ENCODE data around the gene CASP5. TPM values are rescaled to one million over a fixed set of nuclear protein-coding genes. Genes with fewer than 3 reads are reported as not detected.

Gene CASP5
- polyA plus RNA-seq, 2 of the 4 experiments (the other 2 are of a cell fraction) = not detected

DNA sequence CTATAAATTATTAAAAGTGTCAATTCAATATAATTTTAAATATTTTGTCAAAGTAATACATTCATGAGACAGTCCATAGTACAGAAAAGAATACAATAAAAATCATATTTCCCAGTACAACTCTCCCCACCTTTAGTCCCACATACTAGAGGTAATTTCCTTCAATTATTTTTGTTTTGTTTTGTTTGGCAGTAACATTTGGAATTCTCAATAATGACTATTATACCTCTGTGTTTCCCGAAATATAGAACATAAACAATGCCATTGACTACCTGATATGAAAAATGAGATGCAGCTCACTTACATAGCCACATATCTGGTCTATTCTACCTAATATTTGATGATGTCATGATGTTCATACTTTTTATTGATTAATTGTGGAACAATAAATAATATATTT, 30.2 kb downstream of the CASP5 start:
- Histone ChIP-seq H3K9me3 (no peaks in the 10 kb centered on the region), H3K4me2 (no peak overlapping the region), H3K4me3 (no peak overlapping the region), H3K4me1 (no peaks in the 10 kb centered on the region), H3K27ac (no peak overlapping the region)
- 14% methylated on average over 1 of the region's 1 CpG for WGBS (ENCODE audit: missing lambda C conversion rate)
- POLR2A ChIA-PET = no interaction called here
- CTCF ChIA-PET = interaction anchor here (0.6 kb wide), 1 partner anchor 21 kb away, joined by 3 read pairs; no protein-coding TSS in a partner anchor
- FAIRE-seq = no peak
- ATAC-seq = no peak
- DNase-seq (ENCODE audit: low read depth in 1 of 2, low spot score in 1 of 2) = no peak
- TF ChIP-seq HDAC2 (IDR thresholded peaks at IDR 0.05) = no peak
- TF ChIP-seq, protein P1, sequence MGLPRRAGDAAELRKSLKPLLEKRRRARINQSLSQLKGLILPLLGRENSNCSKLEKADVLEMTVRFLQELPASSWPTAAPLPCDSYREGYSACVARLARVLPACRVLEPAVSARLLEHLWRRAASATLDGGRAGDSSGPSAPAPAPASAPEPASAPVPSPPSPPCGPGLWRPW (IDR thresholded peaks at IDR 0.05) = no peak
- TF ChIP-seq POLR2A (IDR thresholded peaks at IDR 0.05; ENCODE audit: low read length) = no peak
- TF ChIP-seq NPAS2 (CRISPR knock-in tag; IDR thresholded peaks at IDR 0.05; ENCODE audit: borderline replicate concordance) = no peak
- no peak for TF ChIP-seq CHD4 (IDR thresholded peaks at IDR 0.05; ENCODE audit: borderline replicate concordance)
- no peak for TF ChIP-seq HOXB13 (CRISPR knock-in tag; IDR thresholded peaks at IDR 0.05; ENCODE audit: low read depth)
- TF ChIP-seq ATOH8 (CRISPR knock-in tag; IDR thresholded peaks at IDR 0.05; ENCODE audit: low read depth) = no peak
- no peak for TF ChIP-seq NR3C1 (IDR thresholded peaks at IDR 0.05)
- TF ChIP-seq NFE2L2 (conservative IDR thresholded peaks at IDR 0.05; ENCODE audit: low read length) = no peak
- no peak for TF ChIP-seq JUN (IDR thresholded peaks at IDR 0.05)
- TF ChIP-seq BCL3 (IDR thresholded peaks at IDR 0.05) = no peak
- no peak for TF ChIP-seq EHMT2 (IDR thresholded peaks at IDR 0.05; ENCODE audit: low read depth)
- no peak for TF ChIP-seq CEBPB (IDR thresholded peaks at IDR 0.05)
- no peak for TF ChIP-seq POLR2AphosphoS2 (conservative IDR thresholded peaks at IDR 0.05; ENCODE audit: low read length)
- TF ChIP-seq, protein P2, sequence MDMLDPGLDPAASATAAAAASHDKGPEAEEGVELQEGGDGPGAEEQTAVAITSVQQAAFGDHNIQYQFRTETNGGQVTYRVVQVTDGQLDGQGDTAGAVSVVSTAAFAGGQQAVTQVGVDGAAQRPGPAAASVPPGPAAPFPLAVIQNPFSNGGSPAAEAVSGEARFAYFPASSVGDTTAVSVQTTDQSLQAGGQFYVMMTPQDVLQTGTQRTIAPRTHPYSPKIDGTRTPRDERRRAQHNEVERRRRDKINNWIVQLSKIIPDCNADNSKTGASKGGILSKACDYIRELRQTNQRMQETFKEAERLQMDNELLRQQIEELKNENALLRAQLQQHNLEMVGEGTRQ (IDR thresholded peaks at IDR 0.05) = no peak

- H3K4me3 ChIP-seq = no peak overlapping the region
- no peaks in the 10 kb centered on the region for H3K9me3 ChIP-seq
- DNase-seq (ENCODE audit: low read depth in 1 of 2, low spot score in 1 of 2) (no peak), FAIRE-seq (no peak), ATAC-seq (no peak)
- H3K4me2 ChIP-seq = no peak overlapping the region
- no peak overlapping the region for H3K27ac ChIP-seq
- TF ChIP-seq HDAC2 (IDR thresholded peaks at IDR 0.05) = no peak
- no peak for TF ChIP-seq CBX2 (IDR thresholded peaks at IDR 0.05; ENCODE audit: borderline replicate concordance, low read depth)
- TF ChIP-seq ZNF302 (CRISPR knock-in tag; IDR thresholded peaks at IDR 0.05) = no peak
- TF ChIP-seq BHLHE40 (IDR thresholded peaks at IDR 0.05; ENCODE audit: low read depth, low read length) = no peak
- no peak for TF ChIP-seq ZSCAN20 (CRISPR knock-in tag; IDR thresholded peaks at IDR 0.05)
- TF ChIP-seq CHD2 (IDR thresholded peaks at IDR 0.05; ENCODE audit: low read length, partially characterized antibody) = no peak
- ChIA-PET POLR2A (no interaction called here), CTCF (no interaction called here)
- no peaks in the 10 kb centered on the region for H3K4me1 ChIP-seq
- 19% methylated on average over 4 of the region's 4 CpGs for WGBS (ENCODE audit: missing lambda C conversion rate)
Observed at GRCh38 chr11:104991994-104992393, 31.0 kb downstream of the CASP5 start.

GRCh38 chr11:104984808-104985207, 38.2 kb downstream of the CASP5 start:
- TF ChIP-seq, protein P1 (IDR thresholded peaks at IDR 0.05) = no peak
- TF ChIP-seq ZNF302 (CRISPR knock-in tag; IDR thresholded peaks at IDR 0.05) (no peak), RNF2 (IDR thresholded peaks at IDR 0.05; ENCODE audit: borderline replicate concordance, low read depth) (no peak), EP300 (IDR thresholded peaks at IDR 0.05) (no peak), FOSL2 (IDR thresholded peaks at IDR 0.05) (no peak), FOSL2 (CRISPR knock-in tag; IDR thresholded peaks at IDR 0.05) (no peak), MAZ (IDR thresholded peaks at IDR 0.05; ENCODE audit: borderline replicate concordance, low read depth, low read length) (no peak)
- ATAC-seq = no peak
- POLR2A ChIA-PET = no interaction called here
- Histone ChIP-seq H3K4me2 (no peak overlapping the region), H3K4me3 (no peak overlapping the region), H3K9me3 (no peaks in the 10 kb centered on the region), H3K27ac (no peak overlapping the region), H3K4me1 (no peaks in the 10 kb centered on the region)
- 11% methylated on average over 3 of the region's 3 CpGs for WGBS (ENCODE audit: missing lambda C conversion rate)
- FAIRE-seq = no peak
- CTCF ChIA-PET = interaction anchor here (2.3 kb wide), 1 partner anchor 12 kb away, joined by 8 read pairs; no protein-coding TSS in a partner anchor
- no peak for DNase-seq (ENCODE audit: low read depth in 1 of 2, low spot score in 1 of 2)

Measured in A549 (cell line).